ENCODE measurements around the gene CRYL1. TPM values are rescaled to one million over a fixed set of nuclear protein-coding genes. Genes with fewer than 3 reads are reported as not detected.

CRYL1 gene
- polyA plus RNA-seq, 3 donors from 2014 or later, result 26.2 to 54.2 (median 30.1) TPM

DNA sequence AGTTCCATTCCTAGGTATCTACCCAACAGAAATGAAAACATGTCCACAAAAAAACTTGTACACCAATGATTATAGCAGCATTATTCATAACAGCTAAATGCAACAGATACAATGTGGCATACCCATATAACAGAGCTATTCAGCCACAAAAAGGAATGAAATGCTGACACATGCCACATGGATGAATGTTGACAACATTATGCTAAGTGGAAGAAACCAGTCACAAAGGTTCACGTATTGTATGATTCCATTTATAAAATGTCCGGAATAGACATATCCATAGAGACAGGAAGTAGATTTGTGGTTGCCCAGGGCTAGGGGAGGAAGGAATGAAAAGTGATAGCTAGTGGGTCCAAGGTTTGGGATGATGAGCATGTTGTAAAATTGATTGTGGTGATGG, 10.8 kb downstream of the CRYL1 start:
- DNase-seq, result no peak
- Mint-ChIP-seq H3K4me1 (no peaks in the 10 kb centered on the region), H3K27ac (no peak overlapping the region), H3K4me3 (no peak overlapping the region), H3K27me3 (ENCODE audit: low read depth in 3 of 3) (no peaks in the 10 kb centered on the region), H3K9me3 (no peaks in the 10 kb centered on the region), H3K36me3 (peaks cover 12 to 20% (median 18%) of the 10 kb centered on the region in 3 donors)

GRCh38 chr13:20513466-20513995, 12.1 kb downstream of the CRYL1 start:
- H3K4me3 Mint-ChIP-seq, result no peak overlapping the region
- no peaks in the 10 kb centered on the region for H3K27me3 Mint-ChIP-seq (ENCODE audit: low read depth in 3 of 3)
- no peak for DNase-seq
- no peaks in the 10 kb centered on the region for H3K4me1 Mint-ChIP-seq
- H3K36me3 Mint-ChIP-seq, result peaks cover 12 to 22% (median 22%) of the 10 kb centered on the region in 3 donors
- H3K27ac Mint-ChIP-seq, result no peak overlapping the region
- H3K9me3 Mint-ChIP-seq, result no peaks in the 10 kb centered on the region

DNA sequence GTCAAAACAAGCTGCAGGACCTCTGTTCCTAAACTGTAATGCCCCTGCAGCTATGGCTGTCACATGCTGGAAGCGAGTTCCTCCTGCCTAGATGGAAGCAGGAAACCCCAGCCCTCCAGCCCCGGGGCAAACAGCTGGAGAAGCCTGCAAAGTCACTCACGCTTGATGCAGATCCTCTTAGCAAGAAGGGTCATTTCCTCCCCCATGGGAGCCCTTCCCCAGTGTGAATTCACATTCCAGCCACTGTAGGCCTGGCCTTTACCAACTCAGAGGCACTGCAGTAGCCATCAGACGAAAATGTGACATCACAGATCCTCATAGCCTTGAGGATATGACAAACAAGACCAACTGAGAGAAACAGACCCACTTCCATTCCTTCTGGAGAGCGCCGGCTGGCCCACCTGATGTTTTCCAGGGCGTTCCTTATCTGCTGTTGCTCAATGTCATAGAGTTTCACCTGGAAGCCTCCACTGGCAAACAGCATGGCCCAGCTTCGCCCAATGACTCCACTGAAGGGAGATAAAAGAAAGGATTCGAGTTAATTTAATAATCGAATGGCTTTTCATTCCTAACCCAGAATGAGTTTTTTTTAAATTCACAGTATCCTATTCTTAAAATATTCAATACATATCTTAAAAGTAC, 13.5 kb downstream of the CRYL1 start:
- no peaks in the 10 kb centered on the region for H3K4me1 Mint-ChIP-seq

GRCh38 chr13:20506696-20507095, 19.0 kb downstream of the CRYL1 start:
- Mint-ChIP-seq H3K4me1 (no peaks in the 10 kb centered on the region), H3K27ac (no peak overlapping the region), H3K36me3 (peaks cover 7 to 21% (median 16%) of the 10 kb centered on the region in 3 donors), H3K9me3 (no peaks in the 10 kb centered on the region), H3K4me3 (no peak overlapping the region), H3K27me3 (ENCODE audit: low read depth in 3 of 3) (no peaks in the 10 kb centered on the region)
- DNase-seq, result no peak

More for the DNA sequence above, 13.5 kb downstream of the CRYL1 start:
- Mint-ChIP-seq H3K27me3 (ENCODE audit: low read depth in 3 of 3) (no peaks in the 10 kb centered on the region), H3K27ac (no peak overlapping the region), H3K36me3 (peaks cover 12 to 22% (median 22%) of the 10 kb centered on the region in 3 donors), H3K9me3 (no peaks in the 10 kb centered on the region), H3K4me3 (no peak overlapping the region)
- DNase-seq, result no peak

GRCh38 chr13:20505405-20506366, 20.0 kb downstream of the CRYL1 start:
- DNase-seq, result no peak
- Mint-ChIP-seq H3K9me3 (no peaks in the 10 kb centered on the region), H3K27ac (no peak overlapping the region)

GRCh38 chr13:20503088-20504083, 22.3 kb downstream of the CRYL1 start:
- Mint-ChIP-seq H3K4me1 (no peaks in the 10 kb centered on the region), H3K36me3 (peaks cover 0 to 14% (median 10%) of the 10 kb centered on the region in 3 donors), H3K9me3 (no peaks in the 10 kb centered on the region), H3K27me3 (ENCODE audit: low read depth in 3 of 3) (no peaks in the 10 kb centered on the region), H3K27ac (no peak overlapping the region), H3K4me3 (no peak overlapping the region)
- no peak for DNase-seq

More at GRCh38 chr13:20505405-20506366, 20.0 kb downstream of the CRYL1 start:
- Mint-ChIP-seq H3K4me1 (no peaks in the 10 kb centered on the region), H3K36me3 (peaks cover 4 to 20% (median 16%) of the 10 kb centered on the region in 3 donors), H3K27me3 (ENCODE audit: low read depth in 3 of 3) (no peaks in the 10 kb centered on the region), H3K4me3 (no peak overlapping the region)

DNA sequence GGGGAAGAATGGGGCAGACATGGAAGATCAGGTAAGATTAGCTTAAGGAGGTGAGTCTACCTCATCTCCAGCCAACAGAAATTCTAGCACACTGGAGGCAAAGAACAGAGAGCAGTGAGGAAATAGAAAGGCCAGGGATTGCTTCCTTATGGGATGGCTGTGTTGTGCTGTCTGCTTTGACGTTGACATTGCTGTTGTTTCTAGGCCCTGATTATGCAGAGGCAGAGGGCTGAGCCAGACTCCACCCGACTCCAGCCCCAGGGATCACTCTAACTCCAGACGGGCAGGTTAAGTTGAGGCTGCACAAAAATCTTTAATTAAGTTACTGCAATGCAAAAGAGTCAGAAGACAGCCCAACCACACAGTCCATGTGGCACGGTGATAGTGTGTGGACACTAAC, 24.1 kb downstream of the CRYL1 start:
- H3K4me1 Mint-ChIP-seq, result no peaks in the 10 kb centered on the region
- no peak overlapping the region for H3K4me3 Mint-ChIP-seq
- H3K27me3 Mint-ChIP-seq (ENCODE audit: low read depth in 3 of 3), result no peaks in the 10 kb centered on the region
- H3K27ac Mint-ChIP-seq, result no peak overlapping the region
- H3K9me3 Mint-ChIP-seq, result no peaks in the 10 kb centered on the region
- DNase-seq, result no peak
- H3K36me3 Mint-ChIP-seq, result peaks cover 0 to 10% (median 5%) of the 10 kb centered on the region in 3 donors

- Mint-ChIP-seq H3K9me3 (no peaks in the 10 kb centered on the region), H3K27ac (no peak overlapping the region), H3K36me3 (peaks cover 0 to 10% (median 4%) of the 10 kb centered on the region in 3 donors), H3K27me3 (ENCODE audit: low read depth in 3 of 3) (no peaks in the 10 kb centered on the region), H3K4me3 (no peak overlapping the region), H3K4me1 (no peaks in the 10 kb centered on the region)
- no peak for DNase-seq
Observed at GRCh38 chr13:20501120-20501519, 24.5 kb downstream of the CRYL1 start.

- Mint-ChIP-seq H3K27me3 (ENCODE audit: low read depth in 3 of 3) (peaks cover 0 to 2% (median 0%) of the 10 kb centered on the region in 3 donors), H3K4me3 (no peak overlapping the region), H3K9me3 (no peaks in the 10 kb centered on the region), H3K36me3 (peaks cover 0 to 10% (median 4%) of the 10 kb centered on the region in 3 donors), H3K27ac (no peak overlapping the region), H3K4me1 (peaks cover 1 to 5% of the 10 kb centered on the region in 2 donors)
- no peak for DNase-seq
Observed at GRCh38 chr13:20499986-20500385, 25.7 kb downstream of the CRYL1 start.

DNA sequence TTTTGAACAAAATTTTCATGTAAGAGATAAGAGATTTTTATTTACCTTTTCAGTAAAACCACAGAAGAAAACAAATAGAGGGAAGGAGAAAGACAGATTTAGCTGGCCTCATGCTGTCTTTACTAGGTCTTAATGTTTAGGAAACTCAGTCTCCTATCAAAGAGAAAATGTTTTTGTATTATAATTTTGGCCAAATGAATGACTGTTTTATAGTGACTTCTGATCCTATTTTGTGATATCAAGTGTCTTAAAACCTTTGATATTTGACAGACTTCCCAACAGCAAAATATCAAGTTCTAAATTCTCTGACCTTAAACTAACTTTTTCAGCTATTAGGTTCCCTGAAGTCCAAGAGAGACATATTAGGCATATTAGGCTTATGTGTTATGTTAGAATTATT, 27.0 kb downstream of the CRYL1 start:
- Mint-ChIP-seq H3K4me3 (no peak overlapping the region), H3K9me3 (no peaks in the 10 kb centered on the region), H3K27ac (no peak overlapping the region), H3K4me1 (peaks cover 1 to 6% of the 10 kb centered on the region in 2 donors), H3K36me3 (peaks cover 0 to 8% (median 4%) of the 10 kb centered on the region in 3 donors), H3K27me3 (ENCODE audit: low read depth in 3 of 3) (peaks cover 0 to 2% (median 0%) of the 10 kb centered on the region in 3 donors)
- DNase-seq, result no peak

- DNase-seq, result no peak
- Mint-ChIP-seq H3K27me3 (ENCODE audit: low read depth in 3 of 3) (peaks cover 0 to 2% (median 0%) of the 10 kb centered on the region in 3 donors), H3K27ac (no peak overlapping the region), H3K9me3 (no peaks in the 10 kb centered on the region), H3K4me1 (peaks cover 1 to 6% of the 10 kb centered on the region in 2 donors), H3K4me3 (no peak overlapping the region), H3K36me3 (peaks cover 0 to 6% (median 4%) of the 10 kb centered on the region in 3 donors)
Observed at GRCh38 chr13:20498129-20498528, 27.5 kb downstream of the CRYL1 start.

DNA sequence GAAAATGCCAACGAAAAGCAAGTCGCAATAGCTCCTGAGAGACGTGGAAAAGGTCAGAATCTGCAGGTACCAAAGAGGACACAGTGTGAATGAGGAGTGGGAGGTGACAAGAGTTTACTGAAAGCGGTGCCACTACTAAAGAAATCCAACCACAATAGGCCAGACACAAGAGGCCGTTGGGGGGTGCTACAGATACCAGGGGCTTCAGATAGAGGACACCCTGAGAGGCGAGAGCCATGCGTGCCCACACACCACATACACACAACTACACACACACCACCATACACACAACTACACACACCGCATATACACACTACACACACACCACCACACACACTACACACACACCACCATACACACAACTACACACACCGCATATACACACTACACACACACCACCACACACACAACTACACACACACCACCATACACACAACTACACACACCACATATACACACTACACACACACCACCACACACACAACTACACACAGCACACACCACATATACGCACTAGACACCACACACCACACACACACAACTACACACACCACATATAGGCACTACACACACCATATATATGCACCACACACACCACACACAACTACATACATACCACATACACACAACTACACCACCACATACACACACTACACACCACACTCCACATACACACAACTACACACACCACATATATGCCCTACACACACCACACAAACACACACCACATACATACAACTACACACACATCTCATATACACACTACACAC, 28.5 kb downstream of the CRYL1 start:
- Mint-ChIP-seq H3K9me3 (no peaks in the 10 kb centered on the region), H3K4me3 (no peak overlapping the region), H3K27ac (no peak overlapping the region), H3K4me1 (peaks cover 1 to 6% of the 10 kb centered on the region in 2 donors), H3K36me3 (peaks cover 0 to 6% (median 4%) of the 10 kb centered on the region in 3 donors), H3K27me3 (ENCODE audit: low read depth in 3 of 3) (peaks cover 0 to 2% (median 0%) of the 10 kb centered on the region in 3 donors)
- DNase-seq, result no peak
